Ovary (tissue), 9 donors: ENCODE measurements around the gene C2orf72. TPM values are rescaled to one million over a fixed set of nuclear protein-coding genes. Genes with fewer than 3 reads are reported as not detected.
"Not testable (repeated sequence)": the region's sequence is repeated elsewhere in the genome, so short reads cannot be mapped to it uniquely, and the experiment has no call there.

Experiments used
- DNase-seq, 5 donors: peaks; one replicate each; pipeline ENCODE4 v3.0.0-alpha.2; 2019 to 2020
- H3K27ac ChIP-seq, 2 donors: fragments of 200-600 bp; one replicate each; pipeline versions ENCODE4 v1.5.1 to v1.8.0; 2019 to 2022
- H3K27me3 ChIP-seq: fragments of 200-600 bp; one replicate; pipeline ENCODE4 v1.8.0; 2022
- H3K36me3 ChIP-seq: fragments of 200-600 bp; sonication (generic); one replicate; pipeline ENCODE4 v1.5.1; 2019
- H3K4me1 ChIP-seq: one replicate; pipeline ENCODE4 v1.8.1; 2013; ENCODE audit warnings: mild to moderate bottlenecking, moderate library complexity; ENCODE audit not compliant: insufficient read depth
- H3K4me3 ChIP-seq: fragments of 200-600 bp; sonication (generic); one replicate; pipeline ENCODE4 v1.5.1; 2017
- H3K9me3 ChIP-seq, 2 donors: fragments of 200-600 bp in 1 of 2; sonication (generic) in 1 of 2; one replicate each; pipeline versions ENCODE4 v1.5.1 to v1.8.1; 2013 to 2019; ENCODE audit warnings: mild to moderate bottlenecking in 1 of 2, moderate library complexity in 1 of 2
- CTCF ChIP-seq, 3 donors: fragments of 450-650 bp in 2 of 3; fragments of 200-600 bp in 1 of 3; IDR thresholded peaks; one replicate each; pipeline versions ENCODE4 v1.5.1 to v1.8.0; 2016 to 2022; ENCODE audit warnings: antibody characterized with exemption in 3 of 3, mild to moderate bottlenecking in 1 of 3
- EP300 ChIP-seq: sonication (generic); formaldehyde crosslinking; IDR thresholded peaks from one replicate; pipeline ENCODE4 v1.6.1; 2017; ENCODE audit warnings: antibody characterized with exemption
- POLR2A ChIP-seq: fragments of 450-650 bp; IDR thresholded peaks from one replicate; pipeline ENCODE4 v1.6.1; 2017; ENCODE audit warnings: antibody characterized with exemption, mild to moderate bottlenecking, moderate library complexity
- WGBS, 3 donors: extraction: QIAGEN DNeasy Blood & Tissue Kit in 1 of 3; methylation state at CpG; one replicate each; pipeline versions ENCODE4 v1.1.5 to v1.1.7; 2013 to 2017; 5-methylcytosine and 5-hydroxymethylcytosine counted together
- intact Hi-C, 4 donors: fragments of 100-400 bp; cut with DNase I; formaldehyde crosslinking; loops; one replicate each; pipeline versions ENCODE4 v1.11.0 to v1.15.1; 2022 to 2023
- polyA plus RNA-seq, 2 donors: library from polyadenylated mRNA; stranded (reverse); fragments of 200-250 nt in 1 of 2; fragments of 350-450 nt in 1 of 2; fragmentation: Illumina TruSeq in 1 of 2; extraction: RNeasy Lipid Tissue Mini Kit (QIAGEN cat#74804) in 1 of 2; gene quantifications; one replicate each; pipeline ENCODE4 v1.2.3, GENCODE V29; 2013 to 2014
- total RNA-seq, 7 donors: library from RNA; depleted of rRNA in 2 of 7; stranded (reverse); fragments of >200 nt in 2 of 7; fragmentation: NEBNext Ultra II Directional in 3 of 7; extraction: Animal tissue kit (Norgen Biotek cat#: 25700) in 3 of 7; gene quantifications; one replicate each; pipeline versions ENCODE4 v1.1.0 to v1.2.4, GENCODE V29; 2016 to 2023
- donor health status: DM: no; HTN: no; CAD: no; lungs with moderate emphysema.
- donor health status: DM: no; HTN: no; CAD: no.
- donor health status: Bipolar disorder and iron deficiency.
- donor health status: DM: yes; HTN: yes; CAD: no.
- donor health status: DM: no; HTN: no; CAD: no.
- donor health status: DM: yes; HTN: yes; CAD: no.

Gene C2orf72
- total and polyA plus RNA-seq, 9 donors, result 0.06 to 0.18 (median 0.12) TPM; not detected in 4

- Histone ChIP-seq H3K27me3 (no peaks in the 10 kb centered on the region), H3K4me3 (no peak overlapping the region), H3K4me1 (no peaks in the 10 kb centered on the region), H3K36me3 (no peaks in the 10 kb centered on the region), H3K9me3 (no peaks in the 10 kb centered on the region), H3K27ac (no peak overlapping the region)
- WGBS, 3 donors, result 70 to 84% (median 79%) methylated on average over 3 of the region's 3 CpGs
- intact Hi-C loops, result no loop called here
- no peak for DNase-seq
- TF ChIP-seq EP300 (no peak), POLR2A (no peak), CTCF (IDR thresholded peaks at IDR 0.05) (no peak)
These were observed 21.4 kb upstream of the C2orf72 start for GRCh38 chr2:231015926-231016325.

GRCh38 chr2:231016566-231017230, 20.6 kb upstream of the C2orf72 start:
- intact Hi-C loops, result no loop called here
- WGBS, 3 donors, result 70 to 84% (median 83%) methylated on average over 6 of the region's 6 CpGs
- Histone ChIP-seq H3K9me3 (no peaks in the 10 kb centered on the region), H3K4me3 (no peak overlapping the region), H3K4me1 (no peaks in the 10 kb centered on the region), H3K36me3 (no peaks in the 10 kb centered on the region), H3K27me3 (no peaks in the 10 kb centered on the region), H3K27ac (no peak overlapping the region)
- DNase-seq, result no peak
- TF ChIP-seq POLR2A (no peak), EP300 (no peak), CTCF (IDR thresholded peaks at IDR 0.05) (no peak)

- no peaks in the 10 kb centered on the region for H3K4me1 ChIP-seq
- intact Hi-C loops, result no loop called here
- WGBS, 3 donors, result 34 to 53% (median 45%) methylated on average over 4 of the region's 4 CpGs
- H3K9me3 ChIP-seq, result no peaks in the 10 kb centered on the region
- no peak overlapping the region for H3K27ac ChIP-seq
- no peaks in the 10 kb centered on the region for H3K27me3 ChIP-seq
- no peak for TF ChIP-seq POLR2A
- no peak for TF ChIP-seq CTCF (IDR thresholded peaks at IDR 0.05)
- TF ChIP-seq EP300, result no peak
- no peaks in the 10 kb centered on the region for H3K36me3 ChIP-seq
- DNase-seq, result no peak
- H3K4me3 ChIP-seq, result no peak overlapping the region
These were observed 20.1 kb upstream of the C2orf72 start for GRCh38 chr2:231017231-231017598.

- Histone ChIP-seq H3K36me3 (no peaks in the 10 kb centered on the region), H3K27ac (no peak overlapping the region), H3K27me3 (no peaks in the 10 kb centered on the region), H3K9me3 (no peaks in the 10 kb centered on the region), H3K4me1 (no peaks in the 10 kb centered on the region), H3K4me3 (no peak overlapping the region)
- WGBS, 3 donors, result 83 to 90% (median 86%) methylated on average over 3 of the region's 3 CpGs
- TF ChIP-seq CTCF (IDR thresholded peaks at IDR 0.05), result no peak
- TF ChIP-seq POLR2A, result no peak
- no peak for TF ChIP-seq EP300
- DNase-seq, result no peak
- intact Hi-C loops, result no loop called here
These were observed 19.1 kb upstream of the C2orf72 start for GRCh38 chr2:231018184-231018583.

- H3K27ac ChIP-seq, H3K9me3 ChIP-seq, H3K4me3 ChIP-seq, H3K4me1 ChIP-seq, H3K27me3 ChIP-seq, intact Hi-C loops, DNase-seq, H3K36me3 ChIP-seq: not testable (repeated sequence)
- WGBS, 3 donors, result 93 to 97% (median 94%) methylated on average over 3 of the region's 3 CpGs
These were observed 12.3 kb upstream of the C2orf72 start for GRCh38 chr2:231025059-231025458.
